NCI-H526 treated with DMSO at 0.1 percent for 48 hours (cell line): ENCODE results near the gene FAM227B.
"Not testable (repeated sequence)": the region's sequence is repeated elsewhere in the genome, so short reads cannot be mapped to it uniquely, and the experiment has no call there.

Experiments used
- DNase-seq: peaks from one replicate; lab custom pipeline; 2025; lab: John Stamatoyannopoulos, UW

Gene FAM227B

GRCh38 chr15:49494842-49495241 is 125.8 kb downstream of the FAM227B start:
- DNase-seq: no peak

- DNase-seq: no peak
Measured at GRCh38 chr15:49492830-49493229, 127.8 kb downstream of the FAM227B start.

DNA sequence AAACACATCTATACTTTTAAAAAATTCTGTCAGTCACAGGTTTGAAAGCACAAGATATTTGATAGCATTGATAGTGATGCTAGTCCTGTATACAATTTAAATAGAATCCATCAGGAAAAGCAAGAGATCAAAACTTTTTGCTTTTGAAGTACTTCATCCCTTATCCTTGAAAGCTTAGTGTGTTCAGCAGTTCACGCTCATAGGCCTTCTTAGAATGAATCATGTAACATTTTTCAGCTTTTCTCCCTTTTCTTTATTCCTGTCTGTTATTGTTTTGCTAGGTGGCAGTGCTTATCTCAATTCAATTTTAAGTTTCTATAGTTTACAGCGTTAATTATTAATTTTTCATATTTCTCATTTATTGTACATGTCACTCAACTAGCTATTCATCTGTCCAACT is 128.5 kb downstream of the FAM227B start:
- no peak for DNase-seq

GRCh38 chr15:49490966-49491365 is 129.7 kb downstream of the FAM227B start:
- DNase-seq: no peak

GRCh38 chr15:49485401-49485800 is 135.2 kb downstream of the FAM227B start:
- not testable (repeated sequence) for DNase-seq

GRCh38 chr15:49478982-49479381 is 141.6 kb downstream of the FAM227B start:
- not testable (repeated sequence) for DNase-seq

GRCh38 chr15:49478021-49478420 is 142.6 kb downstream of the FAM227B start:
- DNase-seq: not testable (repeated sequence)

- no peak for DNase-seq
Measured at GRCh38 chr15:49473031-49473430, 147.6 kb downstream of the FAM227B start.

- DNase-seq: no peak
Measured at GRCh38 chr15:49472338-49472737, 148.3 kb downstream of the FAM227B start.

DNA sequence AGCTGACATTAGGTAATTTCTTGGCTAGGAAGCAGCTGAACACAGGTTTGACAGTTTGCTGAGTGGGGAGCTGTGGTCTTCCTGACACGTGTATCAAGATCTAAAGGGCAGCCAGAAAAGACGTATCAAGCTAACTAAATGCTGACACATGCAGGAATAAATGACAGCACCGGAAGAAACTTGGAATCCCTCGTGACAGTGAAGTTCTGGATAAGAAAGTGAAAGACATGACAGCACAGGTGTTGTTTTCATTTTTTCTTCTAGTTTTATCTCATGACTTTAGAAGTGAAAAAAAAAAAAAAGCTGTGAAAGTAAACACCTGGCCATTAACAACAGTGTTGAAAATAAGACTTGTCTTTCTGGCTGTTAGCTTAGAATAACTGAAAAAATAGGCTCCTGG is 148.9 kb downstream of the FAM227B start:
- DNase-seq: no peak

GRCh38 chr15:49471248-49471647 is 149.4 kb downstream of the FAM227B start:
- DNase-seq: not testable (repeated sequence)

GRCh38 chr15:49468481-49468839 is 152.2 kb downstream of the FAM227B start:
- DNase-seq: no peak

GRCh38 chr15:49467746-49468480 is 152.7 kb downstream of the FAM227B start:
- DNase-seq: no peak

DNA sequence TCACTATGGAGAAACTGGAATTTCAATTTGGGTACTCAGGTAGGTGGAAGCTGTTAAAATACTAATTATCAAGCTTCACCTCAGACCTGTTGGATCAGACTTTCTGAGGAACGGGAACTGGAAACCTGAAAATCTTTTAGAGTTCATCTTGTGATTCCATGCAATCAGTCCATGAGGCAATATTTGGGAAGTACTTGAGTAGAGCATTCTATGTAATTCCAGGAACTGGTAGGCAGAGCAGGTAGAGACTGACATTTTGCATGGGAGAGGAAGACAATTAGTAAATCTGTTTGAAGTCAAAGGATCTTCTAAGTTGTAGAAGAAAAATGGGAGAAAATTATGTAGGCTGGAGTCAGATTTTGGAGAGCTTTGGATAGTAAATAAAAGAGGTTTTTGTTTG is 154.5 kb downstream of the FAM227B start:
- no peak for DNase-seq

- no peak for DNase-seq
Measured at GRCh38 chr15:49464522-49464921, 156.1 kb downstream of the FAM227B start.

DNA sequence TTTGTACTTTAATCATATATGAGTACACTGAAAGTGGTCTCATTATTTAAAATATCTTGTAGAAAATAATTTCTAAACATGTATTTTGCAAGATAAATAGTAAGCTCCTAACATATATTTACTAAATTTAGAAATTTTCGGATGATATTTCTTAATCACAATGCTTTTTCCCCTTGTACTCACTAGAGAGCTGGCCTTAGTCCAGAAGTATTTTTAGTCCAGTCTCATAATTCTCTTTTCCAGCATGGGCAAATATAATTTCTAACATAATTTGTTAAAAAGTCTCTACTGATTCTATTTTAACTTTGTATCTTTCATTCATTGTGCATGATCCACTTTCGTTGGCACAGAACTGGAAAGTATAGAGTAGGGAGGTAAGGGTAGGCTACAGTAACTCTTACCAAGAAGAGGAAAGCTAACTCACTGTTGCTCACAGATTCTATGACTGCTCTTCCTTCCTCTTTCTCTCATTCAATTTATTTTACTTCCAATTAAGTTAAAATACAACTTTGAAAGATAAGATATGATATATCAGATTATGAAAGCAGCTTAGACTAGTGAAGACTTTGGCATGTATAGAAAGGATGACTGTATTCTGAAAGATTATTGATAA is 158.3 kb downstream of the FAM227B start:
- DNase-seq: no peak

- DNase-seq: no peak
Measured at GRCh38 chr15:49460411-49460941, 160.1 kb downstream of the FAM227B start.

- DNase-seq: no peak
Measured at GRCh38 chr15:49458145-49458544, 162.5 kb downstream of the FAM227B start.

- DNase-seq: no peak
Measured at GRCh38 chr15:49456166-49456565, 164.5 kb downstream of the FAM227B start.

DNA sequence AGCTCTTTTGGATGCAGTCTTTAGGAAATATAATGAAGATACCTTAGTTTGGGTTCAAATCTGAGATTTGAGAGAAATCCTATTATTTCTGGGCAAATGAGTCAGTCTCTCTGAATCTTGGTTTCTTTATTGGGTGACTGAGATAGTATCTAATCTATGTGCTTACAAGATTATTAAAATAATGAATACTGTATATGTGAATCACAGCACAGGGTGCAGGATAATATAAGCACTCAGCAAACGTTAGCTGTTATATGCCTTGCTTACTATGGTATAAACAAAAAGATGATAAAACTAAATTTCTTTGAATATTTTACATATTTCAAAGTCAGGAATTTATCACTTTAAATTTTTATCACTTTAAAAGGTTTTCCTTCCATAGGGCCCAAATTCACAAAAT is 168.0 kb downstream of the FAM227B start:
- no peak for DNase-seq

GRCh38 chr15:49441816-49442215 is 178.8 kb downstream of the FAM227B start:
- no peak for DNase-seq

- DNase-seq: no peak
Measured at GRCh38 chr15:49441356-49441755, 179.3 kb downstream of the FAM227B start.

- DNase-seq: no peak
Measured at GRCh38 chr15:49439678-49440395, 180.8 kb downstream of the FAM227B start.
